Osteoblast (primary cell): Measurements from ENCODE around the gene GABBR2. TPM values are rescaled to one million over a fixed set of nuclear protein-coding genes. Genes with fewer than 3 reads are reported as not detected.

Experiments
- DNase-seq: peaks from one replicate; pipeline ENCODE4 v3.0.0; 2011; ENCODE audit warnings: low spot score, mixed read lengths; ENCODE audit not compliant: insufficient read length; ENCODE audit errors: missing footprints
- H2AFZ ChIP-seq: 2 replicates; pipeline ENCODE4 v1.6.0; 2011; ENCODE audit warnings: mild to moderate bottlenecking, low read length
- H3K27ac ChIP-seq: 2 replicates; pipeline ENCODE4 v1.5.1; 2011; ENCODE audit warnings: mild to moderate bottlenecking, low read depth, low read length, moderate library complexity
- H3K27me3 ChIP-seq: 2 replicates; pipeline ENCODE4 v1.6.0; 2012; ENCODE audit warnings: mild to moderate bottlenecking, control low read depth, inconsistent platforms, low read length, moderate library complexity; ENCODE audit not compliant: insufficient read depth
- H3K36me3 ChIP-seq: 2 replicates; pipeline ENCODE4 v1.5.1; 2011; ENCODE audit warnings: mild to moderate bottlenecking, low read length, control low read depth, moderate library complexity; ENCODE audit not compliant: insufficient read depth
- H3K4me1 ChIP-seq: 2 replicates; pipeline ENCODE4 v1.5.1; 2011; ENCODE audit warnings: mild to moderate bottlenecking, low read length, control low read depth, moderate library complexity; ENCODE audit not compliant: insufficient read depth
- H3K4me2 ChIP-seq: 2 replicates; pipeline ENCODE4 v1.6.0; 2011; ENCODE audit warnings: mild to moderate bottlenecking, low read length; ENCODE audit not compliant: insufficient read depth
- H3K4me3 ChIP-seq: fragments of 200-600 bp; sonication (generic); 3 replicates; pipeline ENCODE4 v1.5.1; 2012; ENCODE audit warnings: mild to moderate bottlenecking, low read length, inconsistent platforms; ENCODE audit not compliant: insufficient read depth
- H3K79me2 ChIP-seq: 2 replicates; pipeline ENCODE4 v1.6.0; 2012; ENCODE audit warnings: mild to moderate bottlenecking, low read length, control low read depth, inconsistent platforms; ENCODE audit not compliant: insufficient read depth
- H3K9me3 ChIP-seq: 2 replicates; pipeline ENCODE4 v1.5.1; 2011; ENCODE audit warnings: low read depth, low read length, control low read depth
- H4K20me1 ChIP-seq: 2 replicates; pipeline ENCODE4 v1.6.0; 2012; ENCODE audit warnings: mild to moderate bottlenecking, low read length, control low read depth; ENCODE audit not compliant: insufficient read depth
- CTCF ChIP-seq: IDR thresholded peaks from 2 replicates; pipeline ENCODE4 v1.5.1; 2011; ENCODE audit warnings: mild to moderate bottlenecking, low read depth, low read length, moderate library complexity; ENCODE audit errors: extremely low read depth
- total RNA-seq: library from RNA; depleted of rRNA; stranded (reverse); fragments of >200 nt; gene quantifications from 2 replicates; pipeline ENCODE4 v1.2.3, GENCODE V29; 2012

Gene GABBR2
- total RNA-seq, 1 donor, result under 0.01 TPM

GRCh38 chr9:98259791-98260190 lies 448.9 kb downstream of the GABBR2 start:
- Histone ChIP-seq H3K4me2 (no peak overlapping the region), H3K36me3 (no peaks in the 10 kb centered on the region), H3K4me1 (peaks cover 6% of the 10 kb centered on the region), H3K9me3 (no peaks in the 10 kb centered on the region), H3K79me2 (peaks cover 12% of the 10 kb centered on the region), H3K4me3 (no peak overlapping the region), H3K27me3 (no peaks in the 10 kb centered on the region), H3K27ac (no peak overlapping the region), H4K20me1 (no peaks in the 10 kb centered on the region), H2AFZ (no peak overlapping the region)
- no peak for TF ChIP-seq CTCF
- no peak for DNase-seq

- TF ChIP-seq CTCF, result no peak
- no peaks in the 10 kb centered on the region for H4K20me1 ChIP-seq
- no peaks in the 10 kb centered on the region for H3K36me3 ChIP-seq
- H3K27ac ChIP-seq, result peak overlapping the region; percentile 94
- DNase-seq, result peak; percentile 43
- H3K9me3 ChIP-seq, result no peaks in the 10 kb centered on the region
- H3K4me1 ChIP-seq, result peaks cover 34% of the 10 kb centered on the region
- H2AFZ ChIP-seq, result peak overlapping the region; percentile 100
- peaks cover 43% of the 10 kb centered on the region for H3K79me2 ChIP-seq
- H3K27me3 ChIP-seq, result no peaks in the 10 kb centered on the region
- H3K4me2 ChIP-seq, result peak overlapping the region; percentile 96
- peak overlapping the region; percentile 81 for H3K4me3 ChIP-seq
Observed at GRCh38 chr9:98256756-98257155, 452.0 kb downstream of the GABBR2 start.

GRCh38 chr9:98255578-98256296 lies 453.0 kb downstream of the GABBR2 start, which contains the start of gene TBC1D2:
TSS of gene TBC1D2 (minus strand) at chr9:98255649. CDS start at chr9:98255541, 108 bp downstream.
- Histone ChIP-seq H3K27me3 (no peaks in the 10 kb centered on the region), H3K36me3 (peaks cover 6% of the 10 kb centered on the region), H4K20me1 (no peaks in the 10 kb centered on the region), H3K4me3 (peak within 1 kb of the TSS; percentile 81), H3K4me2 (peak within 1 kb of the TSS; percentile 96), H3K27ac (peak within 1 kb of the TSS; percentile 94), H2AFZ (peak within 1 kb of the TSS; percentile 100), H3K79me2 (peaks cover 51% of the 10 kb centered on the region), H3K4me1 (peaks cover 44% of the 10 kb centered on the region), H3K9me3 (no peaks in the 10 kb centered on the region)
- TF ChIP-seq CTCF, result peak; percentile 5
- DNase-seq, result peak; percentile 99

- Histone ChIP-seq H3K9me3 (no peaks in the 10 kb centered on the region), H3K4me3 (peak overlapping the region; percentile 81), H3K36me3 (peaks cover 13% of the 10 kb centered on the region), H3K4me1 (peaks cover 50% of the 10 kb centered on the region), H3K27me3 (no peaks in the 10 kb centered on the region), H2AFZ (peak overlapping the region; percentile 76), H3K27ac (peak overlapping the region; percentile 94), H3K79me2 (peaks cover 57% of the 10 kb centered on the region), H4K20me1 (no peaks in the 10 kb centered on the region), H3K4me2 (peak overlapping the region; percentile 96)
- TF ChIP-seq CTCF, result no peak
- peak; percentile 68 for DNase-seq
Observed at GRCh38 chr9:98255061-98255577, 453.6 kb downstream of the GABBR2 start.
